SKM-1 treated with dmso at 0.1 percent for 144 hours (cell line): ENCODE measurements around the gene MOSMO.
"Not testable (repeated sequence)": the region's sequence is repeated elsewhere in the genome, so short reads cannot be mapped to it uniquely, and the experiment has no call there.

ENCODE experiments used
- DNase-seq: peaks from one replicate; lab custom pipeline; 2025; ENCODE audit not compliant: unreplicated experiment; lab: John Stamatoyannopoulos, UW

Gene MOSMO

GRCh38 chr16:22043882-22044281 lies 36.0 kb downstream of the MOSMO start:
- DNase-seq: not testable (repeated sequence)

GRCh38 chr16:22045888-22046287 lies 38.0 kb downstream of the MOSMO start:
- not testable (repeated sequence) for DNase-seq

- DNase-seq: no peak
Observed at GRCh38 chr16:22050963-22051362, 43.1 kb downstream of the MOSMO start.

GRCh38 chr16:22052980-22053379 lies 45.1 kb downstream of the MOSMO start:
- no peak for DNase-seq

GRCh38 chr16:22053921-22054341 lies 46.0 kb downstream of the MOSMO start:
- no peak for DNase-seq

- no peak for DNase-seq
Observed at GRCh38 chr16:22054847-22055590, 47.1 kb downstream of the MOSMO start.

GRCh38 chr16:22055881-22056280 lies 48.0 kb downstream of the MOSMO start:
- no peak for DNase-seq

- DNase-seq: no peak
Observed at GRCh38 chr16:22063888-22064467, 56.1 kb downstream of the MOSMO start.

- DNase-seq: no peak
Observed at GRCh38 chr16:22065252-22065651, 57.3 kb downstream of the MOSMO start.

GRCh38 chr16:22070361-22071330 lies 62.7 kb downstream of the MOSMO start:
- no peak for DNase-seq

- DNase-seq: no peak
Observed at GRCh38 chr16:22071331-22071910, 63.5 kb downstream of the MOSMO start.

- no peak for DNase-seq
Observed at GRCh38 chr16:22073350-22073749, 65.4 kb downstream of the MOSMO start.

- DNase-seq: no peak
Observed at GRCh38 chr16:22075043-22075757, 67.3 kb downstream of the MOSMO start.

GRCh38 chr16:22075776-22076175 lies 67.9 kb downstream of the MOSMO start:
- no peak for DNase-seq

GRCh38 chr16:22077700-22078313 lies 69.9 kb downstream of the MOSMO start:
- DNase-seq: peak; percentile 60

- DNase-seq: no peak
Observed at GRCh38 chr16:22078656-22079055, 70.7 kb downstream of the MOSMO start.

GRCh38 chr16:22081050-22081449 lies 73.1 kb downstream of the MOSMO start:
- DNase-seq: no peak

- no peak for DNase-seq
Observed at GRCh38 chr16:22086440-22086839, 78.5 kb downstream of the MOSMO start.

GRCh38 chr16:22088642-22089041 lies 80.7 kb downstream of the MOSMO start:
- DNase-seq: no peak

GRCh38 chr16:22089910-22090309 lies 82.0 kb downstream of the MOSMO start:
- no peak for DNase-seq
